ENCODE results near the gene RUNX1.

- TF ChIP-seq CTCF (conservative IDR thresholded peaks at IDR 0.05; ENCODE audit: low read depth, low read length), result no peak
- no peak for TF ChIP-seq EZH2 (IDR thresholded peaks at IDR 0.05; ENCODE audit: borderline replicate concordance, low read depth, low read length, poor library complexity, severe bottlenecking)
Measured at GRCh38 chr21:34807146-34807880, 241.8 kb downstream of the RUNX1 start.

All from A673 (cell line).